SW480 (cell line): ENCODE results near the gene UBL3.
A peak's percentile ranks its signal among the peaks of the same experiment; 100 is the strongest.

Experiments
- DNase-seq: peaks from one replicate; pipeline ENCODE4 v3.0.0-alpha.2; 2016; ENCODE audit warnings: low spot score

Gene UBL3

DNA sequence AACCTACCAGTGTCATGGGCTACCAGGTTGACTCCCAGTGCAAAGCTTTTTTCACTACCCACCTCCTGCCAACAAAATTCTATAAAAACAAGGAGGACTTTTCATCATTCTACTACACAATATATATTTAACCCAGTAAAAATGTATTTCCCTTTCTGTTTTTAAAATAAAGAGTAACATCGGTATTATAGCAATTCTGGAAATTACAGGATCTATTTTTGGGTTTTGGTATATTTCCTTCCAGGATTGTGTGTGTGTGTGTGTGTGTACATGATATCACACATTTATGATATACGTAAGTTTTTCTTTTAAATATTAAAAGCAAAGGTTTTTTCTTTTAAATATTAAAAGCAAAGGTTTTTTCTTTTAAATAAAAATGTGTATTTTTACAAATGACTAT lies 6.0 kb upstream of the UBL3 start:
- DNase-seq, result no peak

DNA sequence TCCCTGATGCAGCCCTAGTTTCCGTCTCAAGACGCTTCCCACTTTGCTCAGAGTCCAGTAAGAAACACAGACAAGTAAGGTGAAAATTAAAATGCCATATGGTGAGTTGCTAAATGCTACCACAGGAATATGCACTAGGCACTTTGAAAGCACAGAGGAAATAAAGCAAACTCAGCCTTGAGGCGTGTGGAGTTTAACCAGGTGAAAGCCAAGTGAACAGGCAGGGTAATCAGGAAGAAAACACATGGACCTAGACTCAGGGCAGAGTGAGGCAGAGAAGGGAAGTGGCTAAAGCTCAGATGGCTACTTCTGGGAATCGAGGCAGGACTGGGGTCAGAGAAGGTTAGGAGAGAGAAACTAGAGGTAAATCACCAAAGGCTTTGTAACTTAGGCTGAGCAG lies 5.4 kb upstream of the UBL3 start:
- no peak for DNase-seq

DNA sequence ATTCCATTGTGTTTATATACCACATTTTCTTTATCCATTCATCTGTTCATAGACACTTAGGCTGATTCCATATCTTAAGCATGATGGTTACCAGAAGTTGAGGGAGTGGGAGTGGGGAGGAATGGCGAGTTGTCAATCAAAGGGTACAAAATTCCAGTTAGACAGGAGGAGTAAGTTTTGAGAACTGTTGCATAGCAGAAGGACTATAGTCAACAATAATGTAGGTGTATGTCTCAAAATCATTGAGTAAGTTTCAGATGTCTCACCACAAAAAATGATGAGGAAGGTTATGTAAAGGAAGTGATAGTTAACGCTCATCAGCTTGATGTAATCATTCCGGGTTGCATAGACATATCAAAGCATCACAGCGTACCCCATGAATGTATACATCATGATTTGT lies 4.6 kb upstream of the UBL3 start:
- no peak for DNase-seq

- DNase-seq, result no peak
Observed at GRCh38 chr13:29853131-29853530, 2.7 kb upstream of the UBL3 start.

DNA sequence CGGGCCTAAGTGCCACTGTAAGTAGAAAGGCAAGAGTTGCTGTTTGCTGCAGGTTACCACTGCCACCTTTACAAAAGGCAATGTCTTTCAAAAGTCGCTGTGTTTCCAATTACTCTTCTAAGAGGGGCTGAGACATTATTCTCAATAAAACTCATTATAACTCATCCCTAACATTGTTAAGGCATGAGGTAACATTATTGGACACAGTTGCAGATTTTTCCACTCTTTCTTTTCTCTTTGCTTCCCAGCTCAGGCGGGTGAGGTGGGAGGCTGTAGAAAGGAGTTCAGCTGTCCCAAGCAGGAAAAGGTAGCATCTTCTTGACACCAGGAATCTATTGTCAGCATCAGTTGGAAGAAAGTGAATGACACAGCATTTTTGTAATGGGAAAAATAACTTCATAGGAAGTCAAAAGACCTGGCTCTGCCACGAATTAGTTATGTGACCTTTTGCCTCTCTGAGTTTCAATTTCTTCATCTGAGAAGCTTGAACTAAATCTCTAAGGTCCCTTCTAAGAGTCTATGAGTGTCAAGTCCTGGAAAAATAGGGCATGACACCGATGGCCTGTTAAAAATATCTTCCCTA lies 2.1 kb upstream of the UBL3 start:
- DNase-seq, result no peak

DNA sequence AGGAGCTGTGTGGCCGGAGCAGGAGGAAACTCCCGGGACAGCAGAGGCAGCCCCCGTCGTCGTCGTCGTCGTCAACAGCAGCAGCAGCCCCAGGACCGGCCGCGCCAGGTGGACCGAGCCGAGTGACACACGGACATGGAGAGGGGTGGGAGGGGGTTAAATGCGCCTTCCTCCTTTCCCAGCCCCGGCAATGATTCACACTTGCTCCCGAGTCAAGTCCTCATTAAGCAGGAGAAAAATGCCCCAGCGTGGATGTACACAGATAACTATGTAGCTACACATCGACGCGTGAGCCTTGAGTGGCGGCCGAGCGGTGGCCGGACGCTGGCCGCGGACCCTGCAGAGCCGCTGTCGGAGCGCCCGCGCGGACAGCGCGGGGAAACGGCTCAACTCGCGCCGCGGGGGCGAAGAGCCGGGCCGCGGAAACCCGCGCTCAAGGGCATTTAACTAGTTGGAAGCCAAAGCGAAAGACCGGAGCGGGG lies 645 bp downstream of the UBL3 start:
- DNase-seq, result peak; percentile 82

DNA sequence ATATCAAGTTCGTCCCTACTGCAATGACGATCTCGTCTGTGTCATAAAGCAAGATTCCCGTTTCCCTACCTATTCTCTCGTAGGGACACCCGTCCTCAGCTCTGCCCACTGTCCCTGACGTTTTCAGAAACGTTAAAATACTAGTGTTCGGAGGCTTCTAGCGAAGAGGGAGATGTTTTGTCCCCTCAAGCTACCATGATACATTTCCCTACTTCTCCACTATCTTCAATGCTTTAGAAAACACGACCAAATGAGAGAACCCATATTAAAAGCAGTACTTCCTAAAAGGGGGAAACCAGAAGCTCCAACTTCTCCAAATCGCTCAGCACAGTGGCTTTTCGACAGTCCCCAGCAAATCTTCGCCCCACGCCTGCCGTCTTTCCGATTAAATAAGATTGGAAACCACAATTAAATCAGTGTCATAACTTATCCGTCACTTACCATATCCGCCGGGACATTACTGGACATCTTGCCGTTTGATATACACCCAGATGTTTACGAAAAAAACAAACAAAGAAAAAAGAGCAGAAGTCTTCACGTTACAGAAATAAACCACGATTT lies 1.3 kb downstream of the UBL3 start:
- DNase-seq, result peak; percentile 75

- DNase-seq, result peak; percentile 85
Observed at GRCh38 chr13:29847501-29847983, 2.9 kb downstream of the UBL3 start.

GRCh38 chr13:29846475-29847256 lies 3.8 kb downstream of the UBL3 start:
- no peak for DNase-seq

- peak; percentile 31 for DNase-seq
Observed at GRCh38 chr13:29845440-29846056, 4.9 kb downstream of the UBL3 start.

- DNase-seq, result no peak
Observed at GRCh38 chr13:29844441-29844840, 6.0 kb downstream of the UBL3 start.

GRCh38 chr13:29840585-29840984 lies 9.8 kb downstream of the UBL3 start:
- DNase-seq, result no peak

DNA sequence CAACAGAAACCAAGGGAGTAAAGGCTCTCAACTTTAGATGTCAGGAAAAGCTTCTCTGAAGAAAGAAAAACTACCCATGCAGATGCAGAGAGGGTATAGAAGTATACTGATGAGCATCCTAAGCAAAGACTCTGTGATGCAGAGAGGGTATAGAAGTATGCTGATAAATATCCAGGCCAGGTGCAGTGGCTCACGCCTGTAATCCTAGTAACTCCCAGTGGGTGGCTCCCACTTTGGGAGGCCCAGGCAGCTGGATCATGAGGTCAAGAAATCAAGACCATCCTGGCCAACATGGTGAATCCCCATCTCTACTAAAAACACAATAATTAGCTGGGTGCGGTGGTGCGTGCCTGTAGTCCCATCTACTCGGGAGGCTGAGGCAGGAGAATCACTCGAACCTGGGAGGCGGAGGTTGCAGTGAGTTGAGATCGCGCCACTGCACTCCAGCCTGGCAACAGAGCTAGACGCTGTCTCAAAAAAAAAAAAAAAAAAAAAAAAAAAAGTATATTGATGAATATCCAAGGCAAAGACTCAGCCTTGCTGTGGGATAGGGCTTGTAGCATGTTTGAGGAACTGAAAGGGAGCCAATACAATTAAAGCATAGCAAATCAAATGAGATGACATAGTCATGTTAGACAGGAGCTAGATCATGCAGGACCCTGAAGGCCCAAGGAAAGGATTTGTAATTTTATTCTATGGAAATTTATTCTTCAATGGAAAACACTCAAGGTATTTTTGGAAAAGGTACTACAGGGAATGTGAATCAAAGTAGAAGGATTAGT lies 14.9 kb downstream of the UBL3 start:
- no peak for DNase-seq

- DNase-seq, result no peak
Observed at GRCh38 chr13:29832761-29833298, 17.6 kb downstream of the UBL3 start.

DNA sequence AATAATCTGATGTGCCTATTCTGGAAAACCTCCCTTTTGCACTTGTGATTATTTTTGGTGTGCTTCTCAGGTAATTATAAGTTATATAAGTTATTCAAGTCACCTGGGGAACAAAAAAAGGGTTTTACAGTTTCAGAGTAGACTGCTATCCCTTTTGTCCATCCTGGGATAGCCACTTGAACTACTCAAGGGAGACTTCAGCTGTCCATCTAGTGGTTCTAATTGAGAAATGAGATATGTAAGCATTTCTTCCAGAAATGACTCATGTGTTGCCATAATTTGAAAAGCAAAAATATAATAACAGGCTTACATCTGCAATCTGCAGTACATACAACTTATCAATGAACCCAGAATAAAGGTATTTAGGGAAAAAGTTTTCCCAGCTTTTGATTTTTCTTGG lies 20.4 kb downstream of the UBL3 start:
- DNase-seq, result no peak

DNA sequence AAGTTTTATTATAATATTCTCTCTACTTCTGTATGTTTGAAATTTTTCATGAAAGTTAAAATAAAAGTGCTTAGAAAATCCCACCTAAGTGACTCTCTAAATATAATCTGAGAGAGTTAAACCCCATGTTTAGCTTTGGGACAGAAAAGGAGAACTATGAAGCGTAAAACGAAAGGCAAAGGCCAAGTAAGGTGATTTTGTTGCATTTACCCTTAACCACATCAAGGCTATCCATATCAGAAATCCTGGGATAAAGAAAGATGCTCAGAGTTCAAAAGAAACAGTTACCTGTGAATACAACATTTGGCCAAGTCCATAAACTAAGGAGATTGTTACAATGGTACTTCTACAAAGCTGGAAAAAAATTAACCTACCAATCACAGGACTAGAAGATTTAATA lies 31.3 kb downstream of the UBL3 start:
- peak; percentile 26 for DNase-seq

GRCh38 chr13:29817604-29818378 lies 32.6 kb downstream of the UBL3 start:
- DNase-seq, result no peak

GRCh38 chr13:29816715-29817114 lies 33.7 kb downstream of the UBL3 start:
- DNase-seq, result no peak

- DNase-seq, result no peak
Observed at GRCh38 chr13:29815336-29815735, 35.1 kb downstream of the UBL3 start.

GRCh38 chr13:29810898-29811297 lies 39.5 kb downstream of the UBL3 start:
- DNase-seq, result no peak

DNA sequence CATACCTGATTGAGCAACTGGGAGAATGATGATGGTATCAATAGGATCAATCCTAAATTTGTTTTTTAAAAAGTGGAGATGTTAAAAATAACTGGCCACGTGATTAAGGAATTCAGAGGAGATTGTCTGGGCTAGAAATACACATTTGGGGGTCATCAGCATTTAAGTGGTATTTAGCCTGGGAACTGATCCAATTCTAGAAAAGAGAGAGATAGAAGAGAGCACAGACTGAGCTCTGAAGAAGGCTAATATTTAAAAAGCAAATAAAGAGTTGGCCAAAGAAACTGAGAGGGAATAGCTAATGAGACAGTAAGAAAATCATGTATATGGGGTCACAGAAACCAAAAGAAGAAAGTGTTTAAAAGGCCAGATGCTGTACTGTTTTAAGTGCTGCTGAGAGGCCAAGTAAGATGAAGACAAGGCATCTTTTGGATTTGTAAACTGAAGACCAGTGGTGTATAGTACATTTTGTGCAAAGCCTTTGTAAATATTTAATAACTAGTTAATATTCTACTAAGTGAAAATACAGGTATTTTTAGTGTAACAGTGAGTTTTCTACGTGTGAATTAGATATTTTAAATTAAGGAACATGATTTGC lies 40.2 kb downstream of the UBL3 start:
- DNase-seq, result no peak
